ENCODE measurements around the gene NECAB2.

Gene NECAB2

DNA sequence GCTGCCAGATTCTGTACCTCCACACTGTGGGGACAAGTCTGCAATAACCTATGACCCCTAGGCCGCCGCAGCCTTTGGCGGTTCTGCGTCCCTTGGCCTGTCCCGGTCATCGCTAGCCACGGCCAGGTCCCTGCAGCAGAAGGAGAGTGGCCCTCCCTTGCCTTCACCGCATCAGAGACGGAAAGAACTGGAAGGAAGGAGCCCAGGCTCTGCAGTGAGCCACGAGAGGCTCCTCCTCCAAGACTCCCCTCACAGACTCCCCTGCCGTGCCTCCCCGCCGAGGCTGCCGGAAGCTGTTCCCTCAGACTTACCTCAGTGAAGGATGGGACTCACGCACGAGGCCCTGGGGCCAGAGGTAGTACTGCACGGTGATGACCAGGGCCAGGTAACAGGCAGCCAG lies 63.5 kb downstream of the NECAB2 start:
- Histone ChIP-seq H4K20me1 (ENCODE audit: control insufficient read depth, insufficient read depth, low read depth, low read length) (no peaks in the 10 kb centered on the region), H3K79me2 (ENCODE audit: control insufficient read depth, low read length) (no peaks in the 10 kb centered on the region), H3K4me3 (ENCODE audit: low read length) (no peak overlapping the region), H3K27ac (ENCODE audit: low read depth, low read length) (no peak overlapping the region), H3K4me1 (ENCODE audit: control insufficient read depth, low read length) (no peaks in the 10 kb centered on the region), H3K4me2 (ENCODE audit: low read length) (no peak overlapping the region), H3F3A (ENCODE audit: control insufficient read depth, insufficient read depth) (no peaks in the 10 kb centered on the region), H3K36me3 (ENCODE audit: control insufficient read depth, low read length) (no peaks in the 10 kb centered on the region), H3K9me2 (replicated peaks; ENCODE audit: control insufficient read depth, low read length) (no peaks in the 10 kb centered on the region), H3K27me3 (ENCODE audit: control insufficient read depth, low read length) (no peaks in the 10 kb centered on the region), H3K9me3 (ENCODE audit: control insufficient read depth, insufficient read depth, low read length) (no peaks in the 10 kb centered on the region)
- no peak for TF ChIP-seq EZH2phosphoT487 (IDR thresholded peaks at IDR 0.05; ENCODE audit: borderline replicate concordance, low read length)
- TF ChIP-seq CTCF (IDR thresholded peaks at IDR 0.05; ENCODE audit: low read depth, low read length, poor library complexity, severe bottlenecking), result no peak

GRCh38 chr16:84032458-84033178 lies 64.6 kb downstream of the NECAB2 start:
- H3K27me3 ChIP-seq (ENCODE audit: control insufficient read depth, low read length), result no peaks in the 10 kb centered on the region
- no peaks in the 10 kb centered on the region for H4K20me1 ChIP-seq (ENCODE audit: control insufficient read depth, insufficient read depth, low read depth, low read length)
- H3K4me3 ChIP-seq (ENCODE audit: low read length), result no peak overlapping the region
- no peaks in the 10 kb centered on the region for H3K4me1 ChIP-seq (ENCODE audit: control insufficient read depth, low read length)
- no peaks in the 10 kb centered on the region for H3F3A ChIP-seq (ENCODE audit: control insufficient read depth, insufficient read depth)
- H3K4me2 ChIP-seq (ENCODE audit: low read length), result no peak overlapping the region
- H3K79me2 ChIP-seq (ENCODE audit: control insufficient read depth, low read length), result no peaks in the 10 kb centered on the region
- no peaks in the 10 kb centered on the region for H3K36me3 ChIP-seq (ENCODE audit: control insufficient read depth, low read length)
- no peaks in the 10 kb centered on the region for H3K9me2 ChIP-seq (replicated peaks; ENCODE audit: control insufficient read depth, low read length)
- no peaks in the 10 kb centered on the region for H3K9me3 ChIP-seq (ENCODE audit: control insufficient read depth, insufficient read depth, low read length)
- H3K27ac ChIP-seq (ENCODE audit: low read depth, low read length), result no peak overlapping the region
- TF ChIP-seq CTCF (IDR thresholded peaks at IDR 0.05; ENCODE audit: low read depth, low read length, poor library complexity, severe bottlenecking) (no peak), EZH2phosphoT487 (IDR thresholded peaks at IDR 0.05; ENCODE audit: borderline replicate concordance, low read length) (no peak)

DNA sequence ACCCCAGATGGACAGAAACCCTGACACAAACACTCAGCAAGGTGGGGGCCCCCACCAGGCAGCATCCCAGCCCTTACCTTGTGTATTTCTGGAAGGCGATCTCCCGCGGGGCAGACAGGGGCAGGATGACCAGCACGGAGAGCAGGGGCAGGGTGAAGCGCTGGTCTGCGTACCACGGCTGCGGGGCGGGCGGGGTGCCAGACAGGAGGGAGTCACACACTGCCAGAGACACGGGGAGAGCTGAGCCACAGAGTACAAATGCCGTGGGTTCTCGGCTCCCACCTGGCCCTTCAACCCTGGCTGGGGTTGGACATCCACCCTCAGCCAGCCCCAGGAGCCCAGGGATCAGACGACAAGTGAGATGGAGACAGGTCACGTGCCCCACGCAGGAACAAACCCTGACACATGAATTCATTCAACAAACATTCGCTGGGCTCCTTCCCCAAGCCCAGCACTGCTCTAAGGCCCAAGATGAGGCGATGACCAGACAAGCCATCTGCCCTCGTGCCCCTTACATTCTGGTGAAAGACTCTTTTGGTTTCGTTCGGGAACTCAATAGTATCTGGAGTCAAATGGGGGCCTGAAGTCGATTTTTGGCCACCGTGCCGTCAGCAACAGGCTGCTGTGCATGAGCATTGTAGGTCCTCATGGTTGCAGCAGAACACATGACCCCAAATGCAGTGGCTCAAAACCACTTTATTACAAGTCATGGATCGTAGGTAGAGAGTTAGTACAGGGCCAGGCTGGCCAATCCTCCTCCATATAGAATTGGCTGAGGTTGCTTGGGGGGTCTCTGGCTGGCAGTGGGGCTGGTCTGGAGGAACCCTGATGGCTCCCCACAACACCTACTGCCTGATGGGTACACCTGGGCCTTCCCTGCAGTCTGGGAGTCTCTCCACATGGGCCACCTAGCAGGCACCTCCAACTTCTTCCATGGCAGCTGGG lies 65.5 kb downstream of the NECAB2 start:
- H3K9me3 ChIP-seq (ENCODE audit: control insufficient read depth, insufficient read depth, low read length), result no peaks in the 10 kb centered on the region

More for the DNA sequence above, 65.5 kb downstream of the NECAB2 start:
- Histone ChIP-seq H3K27ac (ENCODE audit: low read depth, low read length) (no peak overlapping the region), H4K20me1 (ENCODE audit: control insufficient read depth, insufficient read depth, low read depth, low read length) (no peaks in the 10 kb centered on the region), H3K9me2 (replicated peaks; ENCODE audit: control insufficient read depth, low read length) (no peaks in the 10 kb centered on the region), H3K79me2 (ENCODE audit: control insufficient read depth, low read length) (no peaks in the 10 kb centered on the region), H3F3A (ENCODE audit: control insufficient read depth, insufficient read depth) (no peaks in the 10 kb centered on the region), H3K27me3 (ENCODE audit: control insufficient read depth, low read length) (no peaks in the 10 kb centered on the region), H3K4me1 (ENCODE audit: control insufficient read depth, low read length) (no peaks in the 10 kb centered on the region), H3K4me3 (ENCODE audit: low read length) (no peak overlapping the region), H3K36me3 (ENCODE audit: control insufficient read depth, low read length) (no peaks in the 10 kb centered on the region), H3K4me2 (ENCODE audit: low read length) (no peak overlapping the region)
- TF ChIP-seq CTCF (IDR thresholded peaks at IDR 0.05; ENCODE audit: low read depth, low read length, poor library complexity, severe bottlenecking) (no peak), EZH2phosphoT487 (IDR thresholded peaks at IDR 0.05; ENCODE audit: borderline replicate concordance, low read length) (no peak)

All from DOHH2 (cell line).